Urinary bladder (tissue), 4 donors: Measurements from ENCODE around the gene ATXN7L1. TPM values are rescaled to one million over a fixed set of nuclear protein-coding genes. Genes with fewer than 3 reads are reported as not detected.
A peak's percentile ranks its signal among the peaks of the same experiment; 100 is the strongest.

Experiments
- DNase-seq: peaks from one replicate; pipeline ENCODE4 v3.0.0-alpha.2; 2015; ENCODE audit errors: extremely low spot score
- H3K27ac ChIP-seq: one replicate; pipeline ENCODE4 v1.5.1; 2013; ENCODE audit warnings: low read depth, mild to moderate bottlenecking, moderate library complexity
- H3K36me3 ChIP-seq: one replicate; pipeline ENCODE4 v1.6.1; 2013; ENCODE audit warnings: mild to moderate bottlenecking, moderate library complexity; ENCODE audit not compliant: insufficient read depth
- H3K4me1 ChIP-seq: one replicate; pipeline ENCODE4 v1.6.1; 2013; ENCODE audit warnings: mild to moderate bottlenecking, moderate library complexity; ENCODE audit not compliant: insufficient read depth
- H3K4me3 ChIP-seq: one replicate; pipeline ENCODE4 v1.5.1; 2013; ENCODE audit warnings: low read depth, low read length
- WGBS: extraction: QIAGEN DNeasy Blood & Tissue Kit; methylation state at CpG from one replicate; pipeline ENCODE4 v1.1.7; 2013; 5-methylcytosine and 5-hydroxymethylcytosine counted together
- polyA plus RNA-seq: library from polyadenylated mRNA; stranded (reverse); fragments of 200-250 nt; gene quantifications from one replicate; pipeline ENCODE4 v1.2.3, GENCODE V29; 2013
- total RNA-seq: library from RNA; depleted of rRNA; stranded (reverse); fragments of >200 nt; gene quantifications from one replicate; pipeline ENCODE4 v1.2.3, GENCODE V29; 2014
- donor health status: healthy with polysubstance abuse.
- donor health status: healthy.

The ATXN7L1 gene
- total and polyA plus RNA-seq, 2 donors: 7.1 to 19.3 TPM

DNA sequence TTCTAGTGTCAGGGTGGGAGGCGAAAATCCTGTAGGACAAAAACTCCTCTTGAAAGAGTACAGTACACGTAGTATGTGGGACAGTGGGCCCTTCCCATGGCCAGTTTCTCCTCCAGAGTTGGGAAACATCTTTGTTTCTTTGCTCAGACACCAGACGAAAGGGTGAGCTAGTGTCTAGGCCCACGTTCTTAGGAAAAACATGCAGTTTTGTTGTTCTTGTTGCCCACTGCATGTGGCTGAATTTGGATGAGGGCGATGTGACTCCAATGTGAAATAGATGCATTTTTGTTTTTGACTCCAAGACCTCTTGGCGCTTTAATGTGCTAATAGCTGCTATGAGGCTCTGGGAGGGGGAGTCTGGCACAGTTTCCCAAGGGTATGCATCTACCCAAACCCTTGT is 100.8 kb downstream of the ATXN7L1 start:
- H3K27ac ChIP-seq: no peak overlapping the region
- no peak overlapping the region for H3K4me3 ChIP-seq

DNA sequence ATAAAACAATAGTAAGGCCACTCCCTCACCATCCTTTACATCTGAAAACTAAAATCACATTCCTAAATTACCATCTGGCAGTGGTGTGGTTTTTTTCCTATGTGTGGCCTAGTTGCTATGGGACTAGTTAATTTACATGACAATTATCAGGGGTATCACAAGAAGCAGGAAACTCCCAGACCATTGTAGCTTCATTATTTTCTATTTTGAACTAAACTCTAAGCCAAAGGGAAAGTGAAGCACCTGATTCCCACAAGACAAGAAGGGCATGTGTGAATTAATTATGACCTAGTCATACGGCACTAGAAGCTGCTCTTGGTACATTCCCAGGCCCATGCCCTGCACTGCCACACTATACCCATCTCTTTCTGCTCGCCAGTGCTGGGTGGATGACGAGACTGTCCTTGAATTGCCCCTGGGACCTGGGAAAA is 103.4 kb downstream of the ATXN7L1 start:
- Histone ChIP-seq H3K36me3 (no peaks in the 10 kb centered on the region), H3K27ac (no peak overlapping the region), H3K4me1 (no peaks in the 10 kb centered on the region), H3K4me3 (no peak overlapping the region)
- DNase-seq: no peak
- WGBS: 94% methylated on average over 3 of the region's 3 CpGs

More for the DNA sequence above, 100.8 kb downstream of the ATXN7L1 start:
- no peaks in the 10 kb centered on the region for H3K4me1 ChIP-seq
- H3K36me3 ChIP-seq: no peaks in the 10 kb centered on the region
- 87% methylated on average over 6 of the region's 6 CpGs for WGBS
- DNase-seq: no peak

DNA sequence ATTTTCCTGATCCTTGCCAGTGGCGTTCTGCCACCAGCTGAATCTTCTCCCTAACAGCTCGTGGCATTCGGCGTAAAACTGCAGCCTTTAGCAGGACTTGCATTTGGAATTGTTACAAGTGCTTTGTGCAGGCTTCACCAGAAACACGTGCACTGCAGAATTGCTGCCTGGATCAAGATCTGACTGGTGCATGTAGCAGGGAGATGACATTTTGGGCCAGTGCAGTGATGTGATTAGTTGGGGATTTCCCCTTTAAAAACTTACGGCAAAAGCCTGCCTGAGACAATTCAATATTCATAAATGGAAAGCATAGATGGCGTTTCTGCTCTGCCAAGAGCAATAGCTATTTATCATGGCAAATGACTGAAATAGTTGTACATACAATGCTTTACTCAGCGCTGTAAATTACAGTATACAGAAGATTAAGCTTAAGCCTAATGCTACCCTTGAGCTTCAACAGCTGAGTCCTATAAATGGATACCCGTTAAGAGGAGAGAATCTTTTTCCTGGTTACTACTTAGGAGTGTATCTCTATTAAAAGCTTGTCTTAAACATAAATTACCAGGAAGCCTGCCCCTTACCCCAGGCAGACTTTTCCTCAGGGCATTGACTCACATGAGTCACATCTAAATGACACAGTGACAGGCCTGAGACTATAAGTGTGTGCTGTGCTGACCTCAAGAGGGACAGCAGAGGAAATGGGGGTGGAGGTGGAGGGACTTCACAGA is 106.3 kb downstream of the ATXN7L1 start:
- peak; percentile 25 for DNase-seq

DNA sequence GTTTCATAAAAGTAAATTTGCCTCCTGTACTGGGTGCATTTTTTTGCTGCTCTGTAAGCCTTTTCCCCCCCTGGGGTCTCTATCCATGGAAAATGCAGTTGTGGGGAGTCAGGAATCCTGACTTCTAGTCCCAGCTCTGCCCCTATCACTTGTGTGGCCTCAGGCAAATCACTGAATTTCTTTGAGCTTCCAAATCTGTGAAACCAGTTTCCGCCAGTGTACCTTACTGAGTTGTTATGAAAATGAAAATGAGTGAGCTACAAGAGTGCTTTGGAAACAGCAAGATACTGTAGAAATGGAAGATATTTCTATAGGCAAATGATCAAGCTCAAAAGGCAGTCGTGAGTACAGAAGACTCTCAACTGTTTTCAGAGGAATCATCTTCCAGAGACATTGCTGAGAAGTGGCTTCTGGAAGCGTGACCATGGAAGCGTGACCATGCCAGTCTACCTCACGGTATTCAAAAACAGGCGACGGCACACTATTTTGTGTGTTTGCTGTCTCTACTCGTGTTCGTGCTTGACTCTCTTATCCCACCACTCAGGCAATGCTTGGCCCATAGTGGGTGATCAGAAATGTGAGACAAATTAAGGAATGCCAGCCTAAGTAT is 107.4 kb downstream of the ATXN7L1 start:
- no peak for DNase-seq
- Histone ChIP-seq H3K4me1 (no peaks in the 10 kb centered on the region), H3K27ac (no peak overlapping the region)

More for the DNA sequence above, 106.3 kb downstream of the ATXN7L1 start:
- H3K36me3 ChIP-seq: no peaks in the 10 kb centered on the region
- H3K4me3 ChIP-seq: no peak overlapping the region
- 29% methylated on average over 9 of the region's 9 CpGs for WGBS
- H3K4me1 ChIP-seq: no peaks in the 10 kb centered on the region
- no peak overlapping the region for H3K27ac ChIP-seq

DNA sequence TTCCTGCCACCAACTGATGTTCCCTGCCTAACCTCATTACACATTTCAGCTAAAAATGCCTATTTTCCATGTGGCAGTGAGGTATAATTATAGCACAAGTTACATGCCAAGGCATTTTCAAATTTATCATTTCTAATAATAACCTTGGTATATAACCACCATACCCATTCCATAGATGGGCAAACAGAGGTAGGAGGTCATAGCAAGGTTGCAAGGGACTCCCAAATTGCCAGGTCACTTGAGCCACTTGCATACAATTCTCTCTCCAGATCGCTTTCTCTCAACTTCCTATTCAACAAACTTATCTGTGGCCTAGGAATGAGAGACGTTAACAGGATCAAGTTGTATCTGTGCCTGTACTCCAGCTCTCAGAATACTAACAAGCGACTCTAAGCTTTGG is 108.3 kb downstream of the ATXN7L1 start:
- no peaks in the 10 kb centered on the region for H3K4me1 ChIP-seq
- H3K4me3 ChIP-seq: no peak overlapping the region
- no peak for DNase-seq
- WGBS: 93% methylated on average over 3 of the region's 3 CpGs
- H3K27ac ChIP-seq: no peak overlapping the region
- no peaks in the 10 kb centered on the region for H3K36me3 ChIP-seq

More for the DNA sequence above, 107.4 kb downstream of the ATXN7L1 start:
- H3K36me3 ChIP-seq: no peaks in the 10 kb centered on the region
- WGBS: 97% methylated on average over 9 of the region's 9 CpGs
- H3K4me3 ChIP-seq: no peak overlapping the region

DNA sequence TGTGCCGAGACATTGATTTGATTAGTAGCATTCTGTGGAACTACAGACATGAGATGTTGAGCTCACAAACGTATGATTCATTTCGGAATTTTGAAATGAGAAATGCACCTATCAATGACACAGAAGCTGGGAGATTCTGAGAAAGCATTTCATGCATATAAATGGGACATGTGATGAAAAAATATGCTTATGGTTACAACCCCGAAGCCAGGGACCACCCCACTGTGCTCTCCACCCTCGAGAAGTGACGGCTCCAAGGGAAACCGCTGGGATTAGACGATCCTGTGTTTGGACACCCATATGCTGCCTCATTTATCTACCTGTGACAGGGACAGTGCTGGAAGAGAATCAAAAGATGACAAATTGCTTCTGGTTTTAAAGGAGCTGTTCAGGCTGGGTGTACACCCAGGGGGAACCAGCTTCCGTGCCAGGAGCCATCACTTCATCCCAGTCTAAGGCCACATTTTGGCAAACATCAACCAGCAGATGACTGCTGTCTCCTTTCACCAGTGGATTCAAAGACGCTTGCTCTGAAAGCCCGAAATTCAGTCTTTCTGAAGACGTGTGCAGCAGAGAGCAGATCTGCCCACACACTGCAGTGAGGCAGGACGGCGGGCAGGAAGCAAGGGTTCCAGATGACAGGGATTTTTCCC is 109.9 kb downstream of the ATXN7L1 start:
- DNase-seq: no peak
- Histone ChIP-seq H3K36me3 (no peaks in the 10 kb centered on the region), H3K4me3 (no peak overlapping the region), H3K27ac (no peak overlapping the region), H3K4me1 (no peaks in the 10 kb centered on the region)
- WGBS: 79% methylated on average over 14 of the region's 14 CpGs

DNA sequence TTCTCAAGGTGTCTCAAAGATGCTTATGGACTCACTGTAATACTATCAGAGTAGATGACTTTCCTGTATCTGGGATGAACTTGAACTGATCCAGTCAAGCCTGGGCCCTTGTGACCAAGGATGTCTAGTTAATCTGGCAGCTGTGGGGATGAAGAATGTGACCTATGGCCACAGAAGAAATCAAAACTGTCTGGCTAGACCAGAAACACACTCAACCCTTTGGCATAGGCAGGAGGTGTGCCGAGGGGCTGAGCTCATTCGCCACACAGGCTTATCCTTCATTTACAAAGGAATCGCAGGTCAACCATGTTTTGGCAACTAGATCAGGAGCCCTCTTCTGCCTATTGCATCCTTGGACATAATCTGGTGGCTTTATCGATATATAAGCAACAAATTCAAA is 110.6 kb downstream of the ATXN7L1 start:
- no peak overlapping the region for H3K4me3 ChIP-seq
- WGBS: 89% methylated on average over 4 of the region's 4 CpGs
- no peaks in the 10 kb centered on the region for H3K4me1 ChIP-seq
- no peak overlapping the region for H3K27ac ChIP-seq
- H3K36me3 ChIP-seq: no peaks in the 10 kb centered on the region
- no peak for DNase-seq

DNA sequence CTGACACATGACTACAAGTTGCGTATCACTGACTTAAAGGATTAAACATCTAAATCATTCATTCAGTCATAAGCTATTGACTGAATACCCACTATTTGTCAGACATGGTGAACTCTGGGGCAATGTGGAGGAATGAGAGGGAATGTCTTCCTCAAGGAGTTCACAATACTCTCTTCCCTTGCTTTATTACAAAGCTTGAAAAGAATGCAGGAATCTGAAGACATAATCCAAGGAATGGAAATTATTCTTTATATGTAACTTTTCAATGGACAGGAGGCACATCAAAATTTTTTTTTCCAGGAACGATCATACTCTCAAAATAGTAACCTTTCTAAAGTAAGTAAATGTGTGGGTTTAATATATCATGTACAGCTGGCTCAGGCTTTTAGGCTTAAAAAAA is 111.9 kb downstream of the ATXN7L1 start:
- Histone ChIP-seq H3K27ac (no peak overlapping the region), H3K4me3 (no peak overlapping the region), H3K36me3 (no peaks in the 10 kb centered on the region), H3K4me1 (no peaks in the 10 kb centered on the region)
- 73% methylated on average over 2 of the region's 2 CpGs for WGBS
- DNase-seq: no peak

DNA sequence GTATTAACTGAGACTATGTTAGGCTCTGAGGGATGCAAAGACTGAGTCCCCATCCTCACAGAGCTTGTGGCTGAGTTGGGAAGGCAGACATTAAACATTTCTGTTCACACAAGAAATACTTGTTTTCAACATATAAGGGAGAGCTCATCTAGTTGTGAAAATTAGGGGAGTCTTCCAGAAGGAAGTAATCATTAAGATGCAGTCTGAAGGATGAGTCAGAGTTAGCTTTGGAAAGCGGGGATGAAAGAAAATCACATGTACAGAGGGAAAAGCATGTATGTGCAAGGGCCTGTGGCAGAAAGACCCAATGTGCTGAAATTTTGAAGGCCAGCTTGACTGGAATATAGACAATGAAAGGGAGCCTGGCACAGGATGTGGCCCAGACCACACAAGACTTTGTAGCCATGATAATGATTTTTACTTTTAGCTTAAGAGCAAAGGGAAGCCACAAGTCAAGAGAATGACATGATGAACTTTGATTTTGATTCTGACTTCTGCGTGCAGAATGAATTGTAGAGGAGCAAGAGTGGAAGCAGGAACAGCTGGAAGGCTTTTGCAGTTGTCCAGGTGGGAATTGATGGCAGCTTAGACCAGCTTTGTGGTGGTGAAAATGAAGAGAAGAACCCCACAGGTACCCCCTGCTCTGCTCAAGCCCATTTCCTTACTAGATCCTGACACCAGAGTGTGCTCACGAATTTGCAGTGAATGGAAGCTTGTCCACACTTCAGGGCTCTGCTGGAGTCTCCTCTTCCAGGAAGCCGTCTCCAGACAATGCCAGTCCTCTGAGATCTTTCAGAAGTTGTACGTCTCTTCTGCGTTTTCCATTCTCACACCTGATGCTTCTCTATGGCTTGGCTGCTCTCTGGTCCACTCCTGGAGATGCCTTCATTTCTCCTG is 115.6 kb downstream of the ATXN7L1 start:
- Histone ChIP-seq H3K27ac (no peak overlapping the region), H3K4me1 (no peaks in the 10 kb centered on the region), H3K36me3 (no peaks in the 10 kb centered on the region), H3K4me3 (no peak overlapping the region)
- DNase-seq: no peak
- 89% methylated on average over 6 of the region's 6 CpGs for WGBS

DNA sequence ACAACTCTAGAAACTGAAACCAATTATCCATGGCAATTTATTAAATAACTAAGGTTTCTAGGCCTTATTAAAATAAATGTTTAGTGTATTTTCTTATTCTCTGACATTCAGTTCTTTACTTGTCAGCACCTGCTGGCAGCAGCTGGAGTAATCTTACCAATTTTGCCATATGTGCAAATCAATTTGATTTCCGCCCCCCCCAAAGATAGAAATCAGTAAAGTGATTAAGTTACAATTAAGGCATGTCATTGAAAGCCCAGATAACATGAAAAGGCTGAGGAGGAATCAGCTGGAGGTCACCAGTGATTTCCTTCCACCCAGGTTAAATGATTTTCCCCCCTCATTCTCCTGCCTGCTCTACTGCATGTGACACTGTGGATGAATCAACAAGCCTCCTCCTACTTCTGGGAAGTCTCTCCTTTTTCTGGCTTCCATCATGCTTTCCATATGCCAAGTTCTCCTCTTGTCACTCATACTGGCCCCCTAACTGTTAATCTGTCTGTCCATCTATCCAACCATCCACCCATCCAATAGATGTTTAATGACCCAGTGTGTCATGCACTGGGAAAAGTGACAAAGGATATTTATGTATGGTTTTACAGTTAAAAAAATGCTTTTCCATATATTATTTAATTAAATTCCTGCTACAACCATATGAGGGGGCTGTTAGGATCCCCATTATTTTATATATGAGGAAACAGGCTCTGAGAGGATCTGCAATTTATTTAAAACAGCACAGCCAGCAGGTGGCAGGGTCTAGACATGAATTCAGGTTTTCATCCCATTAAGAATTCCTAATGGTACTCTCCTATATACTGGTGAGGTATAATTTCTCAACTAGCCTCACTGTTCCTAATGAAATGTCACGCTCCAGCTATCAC is 116.5 kb downstream of the ATXN7L1 start:
- Histone ChIP-seq H3K4me3 (no peak overlapping the region), H3K4me1 (no peaks in the 10 kb centered on the region), H3K36me3 (no peaks in the 10 kb centered on the region), H3K27ac (no peak overlapping the region)
- DNase-seq: no peak
- 76% methylated on average over 2 of the region's 2 CpGs for WGBS

DNA sequence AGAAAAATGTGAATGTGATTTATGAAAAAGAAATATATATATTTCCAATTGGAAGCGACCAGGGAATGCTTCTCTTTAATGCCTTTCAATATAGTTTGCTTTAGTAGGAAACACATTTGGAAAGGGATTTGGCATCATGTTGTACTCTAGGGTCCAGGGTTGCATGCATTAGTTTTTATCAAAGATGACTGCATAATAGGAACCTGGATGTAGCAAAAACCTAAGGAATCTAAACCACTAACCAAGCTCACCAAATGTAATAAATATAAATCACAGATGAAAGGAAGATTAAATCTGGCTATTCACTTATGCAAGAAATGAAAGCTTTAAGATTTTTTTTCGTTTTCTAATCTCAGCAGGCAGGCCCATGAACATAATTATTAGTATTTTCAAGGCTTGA is 120.0 kb downstream of the ATXN7L1 start:
- Histone ChIP-seq H3K27ac (no peak overlapping the region), H3K36me3 (no peaks in the 10 kb centered on the region), H3K4me3 (no peak overlapping the region), H3K4me1 (no peaks in the 10 kb centered on the region)
- no peak for DNase-seq
- WGBS: 76% methylated on average over 2 of the region's 2 CpGs

DNA sequence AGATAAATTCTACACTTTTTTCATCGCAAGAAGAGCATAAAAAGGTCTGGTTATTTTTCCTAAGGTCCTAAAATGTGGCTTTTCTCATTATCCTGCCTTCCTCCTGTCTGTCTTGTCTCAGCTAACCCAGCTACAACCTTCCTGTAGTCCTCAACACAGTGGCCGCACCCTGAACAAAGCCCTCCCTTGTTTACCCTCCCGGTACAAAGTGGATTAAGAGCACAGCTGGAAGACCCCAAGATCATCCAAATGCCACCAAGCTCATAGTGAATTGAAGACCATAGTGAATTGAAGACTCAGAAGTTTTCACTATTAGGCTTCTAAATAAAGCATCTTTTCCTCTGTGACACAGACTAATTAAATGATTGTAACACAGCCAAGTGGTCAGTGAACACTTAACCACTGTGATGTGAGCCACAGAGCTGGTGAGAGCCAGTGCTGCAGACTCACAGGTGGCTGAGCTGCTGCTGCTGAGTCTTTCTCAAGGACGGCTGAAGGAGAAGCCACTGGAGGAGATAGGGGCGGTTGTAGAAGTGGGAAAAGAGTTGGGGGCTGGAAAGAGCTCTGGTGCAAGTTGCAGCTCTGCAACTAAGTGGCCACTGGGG is 123.6 kb downstream of the ATXN7L1 start:
- Histone ChIP-seq H3K4me3 (no peak overlapping the region), H3K4me1 (no peaks in the 10 kb centered on the region), H3K36me3 (no peaks in the 10 kb centered on the region), H3K27ac (no peak overlapping the region)
- 87% methylated on average over 5 of the region's 5 CpGs for WGBS
- DNase-seq: no peak
